Tibial nerve (tissue), 4 donors: ENCODE measurements around the gene ATP7A.

Experiments
- CTCF ChIP-seq, 5 experiments: fragments of 200-600 bp in 3 of 5; fragments of 450-650 bp in 2 of 5; sonication (generic) in 3 of 5; IDR thresholded peaks; one replicate each; pipeline ENCODE4 v1.5.1; 2016 to 2019; ENCODE audit warnings: antibody characterized with exemption in 5 of 5, mild to moderate bottlenecking in 3 of 5, moderate library complexity in 2 of 5
- EP300 ChIP-seq, 2 donors: sonication (generic); formaldehyde crosslinking; IDR thresholded peaks; one replicate each; pipeline ENCODE4 v1.6.1; 2017; ENCODE audit warnings: antibody characterized with exemption in 2 of 2, mild to moderate bottlenecking in 1 of 2

DNA sequence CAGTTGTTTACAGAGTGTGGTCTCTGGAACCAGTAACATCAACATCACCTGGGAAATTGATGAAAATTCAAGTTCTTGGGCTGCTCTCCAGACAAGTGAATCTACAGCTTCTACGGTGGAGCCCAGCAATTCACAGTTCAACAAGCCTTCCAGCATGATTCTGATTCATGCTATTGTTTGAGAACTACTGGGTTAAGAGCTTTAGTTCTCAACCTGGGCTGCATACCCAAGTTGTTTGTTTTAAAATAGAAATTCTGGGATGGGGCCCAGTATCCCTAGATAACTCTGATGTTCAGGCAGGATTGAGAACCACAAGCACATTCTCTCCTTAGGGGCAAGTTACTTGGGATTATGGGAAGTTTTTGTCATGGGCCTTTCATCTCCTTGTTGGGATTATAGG, 155.6 kb downstream of the ATP7A start:
- no peak for TF ChIP-seq EP300 (IDR thresholded peaks at IDR 0.05)
- no peak for TF ChIP-seq CTCF (IDR thresholded peaks at IDR 0.05)
